K562 treated with DMSO at 1 percent for 12 hours (cell line): ENCODE data around the gene TBCD. TPM values are rescaled to one million over a fixed set of nuclear protein-coding genes. Genes with fewer than 3 reads are reported as not detected.

Experiments
- total RNA-seq: library from RNA; unstranded; fragments of 300-600 nt; gene quantifications from 2 replicates; pipeline ENCODE4 v1.2.3, GENCODE V29; 2022; ENCODE audit not compliant: insufficient read depth

Gene TBCD
- 74.7 and 91.9 TPM in 2 replicates for total RNA-seq

GRCh38 chr17:82751571-82752370 is at the start of gene TBCD:
Gene TBCD, plus strand, starts transcription at chr17:82752065. Its CDS starts 129 bp downstream, at chr17:82752194.

GRCh38 chr17:82716203-82717010 is 35.5 kb upstream of the TBCD start, which contains the start of gene FN3KRP:
Gene FN3KRP, plus strand, starts transcription at chr17:82716706. Its CDS starts 50 bp downstream, at chr17:82716756.

GRCh38 chr17:82734987-82735866 is 16.6 kb upstream of the TBCD start, which contains the start of gene FN3K:
Gene FN3K, plus strand, starts transcription at chr17:82735615. Its CDS starts 22 bp downstream, at chr17:82735637.

GRCh38 chr17:82839617-82840292 is 87.9 kb downstream of the TBCD start, which contains the start of gene ZNF750:
Gene ZNF750, minus strand, starts transcription at chr17:82840022. Its CDS starts 7,568 bp downstream, at chr17:82832454.

Other genes starting within 250 kb of the TBCD start
- 23.5 and 62.6 TPM in 2 replicates for gene FOXK2, start 232.3 kb upstream of the TBCD start, total RNA-seq
- gene WDR45B, start 103.6 kb upstream of the TBCD start, total RNA-seq, result 22.9 and 55.0 TPM in 2 replicates
- 3.6 and 7.4 TPM in 2 replicates for gene RAB40B, start 53.4 kb upstream of the TBCD start, total RNA-seq
- 28.3 and 36.8 TPM in 2 replicates for gene FN3KRP, start 35.4 kb upstream of the TBCD start, total RNA-seq
- gene FN3K, start 16.4 kb upstream of the TBCD start, total RNA-seq, result 21.7 and 23.9 TPM in 2 replicates
- gene ZNF750, start 88.0 kb downstream of the TBCD start, total RNA-seq, result not detected in 2 replicates